ENCODE results near the gene PCDH18. TPM values are rescaled to one million over a fixed set of nuclear protein-coding genes. Genes with fewer than 3 reads are reported as not detected.

PCDH18 gene
- total RNA-seq, 1 experiment from 2014 or later: 28.0 TPM

- H3K9me3 Mint-ChIP-seq: no peaks in the 10 kb centered on the region
- ChIA-PET POLR2A (interaction anchor here (1.0 kb wide), 1 partner anchor 13 kb away, joined by 3 read pairs; no protein-coding TSS in a partner anchor), CTCF (interaction anchor here (1.4 to 1.6 kb wide), 2 partner anchors 353 to 409 kb away, joined by 4 to 7 read pairs; no protein-coding TSS in a partner anchor)
- no peak for ATAC-seq
- no peaks in the 10 kb centered on the region for H3K27me3 Mint-ChIP-seq (ENCODE audit: low read depth)
- peaks cover 36% of the 10 kb centered on the region for H3K4me1 Mint-ChIP-seq
- TF ChIP-seq ZNF263 (CRISPR knock-in tag; IDR thresholded peaks at IDR 0.05; ENCODE audit: low read depth) (no peak), ZBTB21 (CRISPR knock-in tag; IDR thresholded peaks at IDR 0.05; ENCODE audit: borderline replicate concordance) (no peak), MAX (CRISPR knock-in tag; IDR thresholded peaks at IDR 0.05) (no peak), NFYB (CRISPR knock-in tag; conservative IDR thresholded peaks at IDR 0.05; ENCODE audit: low read depth) (no peak), KAT7 (CRISPR knock-in tag; IDR thresholded peaks at IDR 0.05; ENCODE audit: borderline replicate concordance) (no peak), FOXJ3 (CRISPR knock-in tag; IDR thresholded peaks at IDR 0.05; ENCODE audit: borderline replicate concordance) (no peak), TEAD4 (CRISPR knock-in tag; IDR thresholded peaks at IDR 0.05) (no peak), CBFB (CRISPR knock-in tag; IDR thresholded peaks at IDR 0.05; ENCODE audit: low read depth) (no peak), STAT6 (CRISPR knock-in tag; conservative IDR thresholded peaks at IDR 0.05; ENCODE audit: low read depth) (no peak), TCF7 (CRISPR knock-in tag; IDR thresholded peaks at IDR 0.05; ENCODE audit: low read depth) (no peak), ETV6 (CRISPR knock-in tag; IDR thresholded peaks at IDR 0.05) (no peak), ZNF416 (CRISPR knock-in tag; IDR thresholded peaks at IDR 0.05) (no peak), ZNF671 (CRISPR knock-in tag; IDR thresholded peaks at IDR 0.05) (no peak), ZNF423 (CRISPR knock-in tag; IDR thresholded peaks at IDR 0.05) (no peak), SOX15 (CRISPR knock-in tag; IDR thresholded peaks at IDR 0.05) (no peak)
- TF ChIP-seq, protein P1, sequence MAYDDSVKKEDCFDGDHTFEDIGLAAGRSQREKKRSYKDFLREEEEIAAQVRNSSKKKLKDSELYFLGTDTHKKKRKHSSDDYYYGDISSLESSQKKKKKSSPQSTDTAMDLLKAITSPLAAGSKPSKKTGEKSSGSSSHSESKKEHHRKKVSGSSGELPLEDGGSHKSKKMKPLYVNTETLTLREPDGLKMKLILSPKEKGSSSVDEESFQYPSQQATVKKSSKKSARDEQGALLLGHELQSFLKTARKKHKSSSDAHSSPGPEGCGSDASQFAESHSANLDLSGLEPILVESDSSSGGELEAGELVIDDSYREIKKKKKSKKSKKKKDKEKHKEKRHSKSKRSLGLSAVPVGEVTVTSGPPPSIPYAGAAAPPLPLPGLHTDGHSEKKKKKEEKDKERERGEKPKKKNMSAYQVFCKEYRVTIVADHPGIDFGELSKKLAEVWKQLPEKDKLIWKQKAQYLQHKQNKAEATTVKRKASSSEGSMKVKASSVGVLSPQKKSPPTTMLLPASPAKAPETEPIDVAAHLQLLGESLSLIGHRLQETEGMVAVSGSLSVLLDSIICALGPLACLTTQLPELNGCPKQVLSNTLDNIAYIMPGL (CRISPR knock-in tag; IDR thresholded peaks at IDR 0.05): no peak
- TF ChIP-seq, protein P2, sequence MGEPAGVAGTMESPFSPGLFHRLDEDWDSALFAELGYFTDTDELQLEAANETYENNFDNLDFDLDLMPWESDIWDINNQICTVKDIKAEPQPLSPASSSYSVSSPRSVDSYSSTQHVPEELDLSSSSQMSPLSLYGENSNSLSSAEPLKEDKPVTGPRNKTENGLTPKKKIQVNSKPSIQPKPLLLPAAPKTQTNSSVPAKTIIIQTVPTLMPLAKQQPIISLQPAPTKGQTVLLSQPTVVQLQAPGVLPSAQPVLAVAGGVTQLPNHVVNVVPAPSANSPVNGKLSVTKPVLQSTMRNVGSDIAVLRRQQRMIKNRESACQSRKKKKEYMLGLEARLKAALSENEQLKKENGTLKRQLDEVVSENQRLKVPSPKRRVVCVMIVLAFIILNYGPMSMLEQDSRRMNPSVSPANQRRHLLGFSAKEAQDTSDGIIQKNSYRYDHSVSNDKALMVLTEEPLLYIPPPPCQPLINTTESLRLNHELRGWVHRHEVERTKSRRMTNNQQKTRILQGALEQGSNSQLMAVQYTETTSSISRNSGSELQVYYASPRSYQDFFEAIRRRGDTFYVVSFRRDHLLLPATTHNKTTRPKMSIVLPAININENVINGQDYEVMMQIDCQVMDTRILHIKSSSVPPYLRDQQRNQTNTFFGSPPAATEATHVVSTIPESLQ (CRISPR knock-in tag; IDR thresholded peaks at IDR 0.05): no peak
- H3K4me3 Mint-ChIP-seq: no peak overlapping the region
- H3K36me3 Mint-ChIP-seq: peaks cover 12% of the 10 kb centered on the region
- H3K27ac Mint-ChIP-seq: no peak overlapping the region
- DNase-seq (ENCODE audit: low spot score): no peak
Measured at GRCh38 chr4:137532869-137533236, 559 bp upstream of the PCDH18 start.

GRCh38 chr4:137531168-137531985 lies 917 bp downstream of the PCDH18 start:
- Mint-ChIP-seq H3K27ac (no peak overlapping the region), H3K4me1 (peaks cover 27% of the 10 kb centered on the region), H3K9me3 (no peaks in the 10 kb centered on the region), H3K36me3 (peaks cover 20% of the 10 kb centered on the region), H3K27me3 (ENCODE audit: low read depth) (no peaks in the 10 kb centered on the region), H3K4me3 (no peak overlapping the region)
- POLR2A ChIA-PET: no interaction called here
- CTCF ChIA-PET: interaction anchor here (1.4 to 1.7 kb wide), 3 partner anchors 9 to 407 kb away, joined by 4 to 7 read pairs (median 4); no protein-coding TSS in a partner anchor
- TF ChIP-seq JUN (CRISPR knock-in tag; IDR thresholded peaks at IDR 0.05): no peak
- DNase-seq (ENCODE audit: low spot score): no peak
- ATAC-seq: no peak

Measured in WTC11 (cell line).